MM.1S (cell line): ENCODE measurements around the gene ANKLE1.
A peak's percentile ranks its signal among the peaks of the same experiment; 100 is the strongest.

ENCODE experiments used
- DNase-seq: peaks from one replicate; pipeline ENCODE4 v3.0.0-alpha.2; 2015
- H2AFZ ChIP-seq: fragments of 300-600 bp; sonication (generic); 2 replicates; pipeline ENCODE4 v1.6.0; 2016; ENCODE audit warnings: antibody characterized with exemption, low read length
- H3F3A ChIP-seq: fragments of 300-600 bp; sonication (generic); 2 replicates; pipeline ENCODE4 v1.6.1; 2016; ENCODE audit warnings: mild to moderate bottlenecking, antibody characterized with exemption, low read length, moderate library complexity, mixed read lengths; ENCODE audit not compliant: insufficient read depth
- H3K27ac ChIP-seq: fragments of 300-600 bp; sonication (generic); 2 replicates; pipeline ENCODE4 v1.5.1; 2016; ENCODE audit warnings: mild to moderate bottlenecking, low read length
- H3K27me3 ChIP-seq: fragments of 300-600 bp; sonication (generic); replicated peaks from 2 replicates; pipeline ENCODE4 v1.6.0; 2016; ENCODE audit warnings: low read length; ENCODE audit not compliant: insufficient read depth
- H3K36me3 ChIP-seq: fragments of 300-600 bp; sonication (generic); replicated peaks from 2 replicates; pipeline ENCODE4 v1.6.1; 2016; ENCODE audit warnings: mild to moderate bottlenecking, low read length, mixed read lengths; ENCODE audit not compliant: insufficient read depth
- H3K4me1 ChIP-seq: fragments of 300-600 bp; sonication (generic); 2 replicates; pipeline ENCODE4 v1.6.1; 2016; ENCODE audit warnings: low read length, mixed read lengths
- H3K4me2 ChIP-seq: fragments of 300-600 bp; sonication (generic); 2 replicates; pipeline ENCODE4 v1.6.0; 2016; ENCODE audit warnings: low read depth, low read length
- H3K4me3 ChIP-seq: fragments of 300-600 bp; sonication (generic); 2 replicates; pipeline ENCODE4 v1.5.1; 2016; ENCODE audit warnings: low read length, mixed read lengths
- H3K79me2 ChIP-seq: fragments of 300-600 bp; sonication (generic); 2 replicates; pipeline ENCODE4 v1.6.1; 2016; ENCODE audit warnings: mixed run types, low read length, mixed read lengths
- H3K9ac ChIP-seq: fragments of 300-600 bp; sonication (generic); 2 replicates; pipeline ENCODE4 v1.6.1; 2016; ENCODE audit warnings: low read length, mixed read lengths
- H3K9me2 ChIP-seq: fragments of 300-600 bp; sonication (generic); replicated peaks from 2 replicates; pipeline ENCODE4 v1.6.1; 2016; ENCODE audit warnings: mild to moderate bottlenecking, low read length, mixed read lengths; ENCODE audit not compliant: insufficient read depth
- H3K9me3 ChIP-seq: fragments of 300-600 bp; sonication (generic); replicated peaks from 2 replicates; pipeline ENCODE4 v1.6.1; 2016; ENCODE audit warnings: mild to moderate bottlenecking, low read length, mixed read lengths; ENCODE audit not compliant: insufficient read depth
- H4K20me1 ChIP-seq: fragments of 300-600 bp; sonication (generic); 2 replicates; pipeline ENCODE4 v1.6.1; 2016; ENCODE audit warnings: mild to moderate bottlenecking, low read length, moderate library complexity, mixed read lengths; ENCODE audit not compliant: insufficient read depth
- CTCF ChIP-seq: fragments of 300-600 bp; sonication (generic); IDR thresholded peaks from 2 replicates; pipeline ENCODE4 v1.5.1; 2016; ENCODE audit warnings: antibody characterized with exemption, low read length, mixed read lengths
- EZH2 ChIP-seq: fragments of 300-600 bp; sonication (generic); optimal IDR thresholded peaks from 2 replicates; pipeline ENCODE3; 2017; ENCODE audit warnings: low read depth, mild to moderate bottlenecking, antibody characterized with exemption, low read length, mixed read lengths
- EZH2phosphoT487 ChIP-seq: fragments of 300-600 bp; sonication (generic); IDR thresholded peaks from 2 replicates; pipeline ENCODE4 v1.6.1; 2018; ENCODE audit warnings: antibody characterized with exemption, low read length

The ANKLE1 gene

GRCh38 chr19:17275441-17276175 lies 6.1 kb upstream of the ANKLE1 start:
- Histone ChIP-seq H3K9me2 (no peaks in the 10 kb centered on the region), H2AFZ (no peak overlapping the region), H3K4me2 (no peak overlapping the region), H3K4me3 (no peak overlapping the region), H3K27ac (no peak overlapping the region), H3F3A (no peaks in the 10 kb centered on the region), H3K79me2 (no peaks in the 10 kb centered on the region), H3K9ac (no peak overlapping the region), H3K27me3 (no peaks in the 10 kb centered on the region), H3K4me1 (no peaks in the 10 kb centered on the region), H3K9me3 (no peaks in the 10 kb centered on the region), H3K36me3 (no peaks in the 10 kb centered on the region; the same call in 1 of the 2 replicates), H4K20me1 (no peaks in the 10 kb centered on the region)
- DNase-seq = no peak
- TF ChIP-seq EZH2 (no peak), EZH2phosphoT487 (no peak), CTCF (no peak)

DNA sequence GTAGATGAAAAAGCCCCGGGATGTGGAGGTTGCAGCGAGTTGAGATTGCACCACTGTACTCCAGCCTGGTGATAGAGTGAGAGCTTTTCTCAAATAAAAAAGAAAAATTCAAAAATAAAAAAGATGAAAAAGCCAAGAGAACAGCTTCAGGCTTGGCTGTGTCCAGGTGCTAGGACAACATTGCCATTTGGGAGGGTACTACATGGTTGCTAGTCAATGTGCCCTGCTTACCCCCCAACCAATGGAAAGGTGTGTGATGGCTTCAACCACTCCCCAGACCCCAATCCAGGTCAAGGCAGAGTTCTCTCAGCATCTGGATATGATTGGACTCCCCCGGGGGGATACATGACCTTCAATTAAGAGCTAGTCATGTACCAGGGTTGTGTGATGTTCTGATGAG lies 2.3 kb upstream of the ANKLE1 start:
- Histone ChIP-seq H2AFZ (no peak overlapping the region), H3K79me2 (no peaks in the 10 kb centered on the region), H3K4me2 (no peak overlapping the region), H3K27me3 (peaks cover 18% of the 10 kb centered on the region), H3K9ac (no peak overlapping the region), H3K9me2 (no peaks in the 10 kb centered on the region), H4K20me1 (no peaks in the 10 kb centered on the region), H3K4me1 (peaks cover 12% of the 10 kb centered on the region; the same call in 1 of the 2 replicates), H3K36me3 (no peaks in the 10 kb centered on the region), H3F3A (no peaks in the 10 kb centered on the region), H3K9me3 (no peaks in the 10 kb centered on the region), H3K4me3 (no peak overlapping the region), H3K27ac (no peak overlapping the region)
- no peak for TF ChIP-seq EZH2
- TF ChIP-seq EZH2phosphoT487 = no peak
- TF ChIP-seq CTCF = no peak
- DNase-seq = no peak

- TF ChIP-seq EZH2phosphoT487 = no peak
- TF ChIP-seq CTCF = peak; percentile 88
Measured at GRCh38 chr19:17282488-17283125, 906 bp downstream of the ANKLE1 start.

More at GRCh38 chr19:17282488-17283125, 906 bp downstream of the ANKLE1 start:
- Histone ChIP-seq H3K36me3 (no peaks in the 10 kb centered on the region), H3K27me3 (peaks cover 23% of the 10 kb centered on the region), H3K9me2 (no peaks in the 10 kb centered on the region), H3K9ac (no peak overlapping the region), H3K27ac (no peak overlapping the region), H3K9me3 (no peaks in the 10 kb centered on the region), H3K4me2 (peak overlapping the region; percentile 88), H3K4me3 (peak overlapping the region; percentile 44), H3K79me2 (no peaks in the 10 kb centered on the region), H2AFZ (peak overlapping the region; percentile 74), H4K20me1 (no peaks in the 10 kb centered on the region), H3K4me1 (peaks cover 12% of the 10 kb centered on the region; the same call in 1 of the 2 replicates), H3F3A (no peaks in the 10 kb centered on the region)
- DNase-seq = peak; percentile 73
